GM04504 (cell line): ENCODE measurements around the gene TRIM68.

Source experiments
- DNase-seq: peaks from one replicate; pipeline ENCODE4 v3.0.0-alpha.2; 2012; ENCODE audit warnings: low read depth

Gene TRIM68

GRCh38 chr11:4605057-4605456, 3.0 kb downstream of the TRIM68 start:
- DNase-seq, result no peak

- no peak for DNase-seq
These were observed 14.3 kb downstream of the TRIM68 start, which contains the start of gene OR52I1 for GRCh38 chr11:4593739-4594138. Gene OR52I1 (plus strand): TSS chr11:4594039. CDS start chr11:4594039, 0 bp downstream.

GRCh38 chr11:4589017-4589416, 19.0 kb downstream of the TRIM68 start:
- DNase-seq, result no peak

DNA sequence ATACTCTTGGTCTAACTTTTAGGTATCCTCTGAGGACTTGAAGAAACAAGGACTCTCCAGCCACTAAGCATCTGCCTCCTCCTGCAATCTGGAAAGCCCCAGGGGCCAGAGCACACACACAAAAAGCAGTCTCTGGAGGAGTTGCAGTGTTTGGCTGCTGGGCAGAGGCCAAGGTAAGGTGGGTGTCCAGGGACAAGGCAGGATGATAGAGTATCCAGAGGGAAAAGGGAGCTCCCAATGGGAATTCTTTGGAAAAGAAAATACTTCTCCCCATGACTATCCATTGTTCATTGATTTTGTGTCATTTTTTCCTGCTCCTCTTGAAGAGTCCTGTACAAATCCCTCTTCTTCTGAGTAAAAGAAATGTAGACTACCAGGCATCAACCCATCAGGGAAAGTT, 26.6 kb downstream of the TRIM68 start, which contains the start of gene OR52I2:
TSS of gene OR52I2 (plus strand) at position 301 of the 400 bp plus-strand sequence.
- DNase-seq, result no peak

DNA sequence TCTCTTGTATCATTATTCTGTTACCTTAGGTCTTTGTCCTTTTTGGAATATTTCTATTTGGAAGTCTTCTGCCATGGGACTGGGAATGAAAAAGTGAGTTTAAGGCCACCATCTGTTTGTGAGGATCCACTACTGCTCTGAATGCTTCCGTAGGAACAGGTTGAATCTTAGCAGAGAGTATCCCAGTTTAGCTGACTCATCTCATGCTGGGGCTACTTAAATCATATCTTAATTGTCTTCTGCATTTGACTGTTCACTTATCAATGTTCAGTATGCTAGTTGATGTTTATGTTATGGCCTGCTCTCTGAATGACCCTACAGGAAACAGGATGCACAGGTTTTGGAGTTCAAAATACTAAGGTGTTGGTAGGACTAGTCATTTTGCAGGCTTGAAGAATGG, 27.9 kb downstream of the TRIM68 start:
- no peak for DNase-seq

- DNase-seq, result no peak
These were observed 29.4 kb downstream of the TRIM68 start for GRCh38 chr11:4578624-4579023.

GRCh38 chr11:4577761-4578160, 30.3 kb downstream of the TRIM68 start:
- DNase-seq, result no peak

DNA sequence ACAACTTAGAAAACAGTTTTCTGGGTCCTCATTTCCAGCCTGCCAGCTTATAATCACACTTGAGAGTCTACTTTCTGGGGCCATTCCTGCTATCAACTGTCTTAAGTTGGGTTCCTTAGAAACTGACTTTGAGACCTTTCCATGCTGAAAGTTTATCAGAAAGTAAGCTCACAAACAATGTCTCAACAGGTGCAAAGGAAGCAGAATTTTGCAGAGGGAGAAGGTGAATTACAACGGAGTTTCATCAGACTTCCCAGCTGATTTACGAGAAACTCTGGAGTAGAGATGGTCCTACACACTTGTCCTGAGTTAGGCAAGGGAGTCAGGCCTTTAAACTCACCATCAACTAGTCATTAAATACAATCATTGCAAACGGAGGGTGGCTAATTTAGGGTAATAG, 31.2 kb downstream of the TRIM68 start:
- no peak for DNase-seq

- DNase-seq, result no peak
These were observed 39.0 kb downstream of the TRIM68 start for GRCh38 chr11:4569075-4569474.

DNA sequence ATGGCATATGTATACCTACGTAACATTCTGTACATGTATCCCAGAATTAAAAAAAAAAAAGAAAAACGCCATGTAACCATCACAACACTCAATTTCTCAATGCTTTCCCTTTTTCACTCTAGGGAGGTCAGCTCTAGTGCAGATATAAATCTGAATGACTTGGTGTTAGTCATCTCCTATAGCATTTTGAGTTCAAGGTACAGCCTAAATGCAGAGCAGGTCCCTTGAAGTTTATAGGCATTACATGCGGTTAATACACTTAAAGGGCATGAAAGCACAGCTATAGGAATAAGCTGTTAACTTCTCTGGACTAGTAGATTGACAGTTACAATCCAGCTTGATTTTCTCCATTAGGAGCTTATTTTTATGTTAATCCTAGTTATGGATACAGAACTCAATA, 42.7 kb downstream of the TRIM68 start:
- DNase-seq, result no peak

GRCh38 chr11:4560467-4560866, 47.6 kb downstream of the TRIM68 start:
- DNase-seq, result no peak

- DNase-seq, result no peak
These were observed 48.2 kb downstream of the TRIM68 start for GRCh38 chr11:4559527-4560440.

DNA sequence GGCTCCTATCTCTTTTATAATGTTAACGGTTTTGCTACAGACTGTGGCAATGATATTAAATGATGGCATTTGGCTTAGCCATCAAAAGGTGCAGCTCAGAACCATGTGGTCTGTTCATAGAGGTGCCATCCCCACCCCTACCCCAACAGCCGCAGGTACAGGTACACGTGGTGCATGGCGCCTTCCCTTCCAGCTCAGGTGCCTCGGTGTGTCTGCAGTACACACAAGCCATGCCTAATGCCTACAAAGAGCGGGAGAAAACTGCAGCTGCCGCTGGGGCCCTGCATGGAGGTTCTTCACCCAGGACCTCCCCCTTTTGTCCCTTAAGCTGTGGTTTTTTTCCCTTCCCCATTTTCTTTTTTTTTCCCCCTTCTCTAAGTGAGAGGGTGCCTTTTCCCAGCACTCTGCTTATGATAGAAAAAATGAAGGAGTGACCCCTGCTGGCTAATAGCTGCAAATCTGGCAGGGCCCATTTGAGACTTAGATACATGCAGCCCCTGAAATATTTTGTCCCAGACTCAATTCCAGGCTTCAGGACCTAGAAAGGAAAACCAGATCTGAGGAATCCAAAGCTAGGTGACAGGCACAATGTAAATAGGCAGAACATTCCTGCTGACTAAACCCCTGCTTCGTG, 56.6 kb downstream of the TRIM68 start:
- DNase-seq, result no peak
